ENCODE data around the gene IQGAP2.

IQGAP2 gene

DNA sequence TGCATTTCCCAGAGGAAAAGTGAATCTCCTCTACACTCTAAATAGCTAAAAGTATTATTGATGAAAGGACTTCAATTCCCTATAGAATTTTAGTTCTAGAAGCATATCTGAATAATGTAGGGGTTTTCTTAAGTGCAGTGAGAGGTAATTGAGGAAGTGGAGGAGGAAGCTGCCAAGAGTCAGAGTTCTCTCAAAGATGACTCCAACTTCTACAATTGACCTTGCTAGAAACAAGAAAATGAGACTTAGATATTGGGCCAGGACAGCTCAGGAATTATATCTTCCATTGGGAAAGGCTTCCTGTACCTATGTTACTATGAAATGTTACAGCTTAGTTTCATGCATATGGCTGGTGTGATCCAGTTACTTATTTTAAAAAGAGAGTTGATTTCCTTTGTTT lies 302.5 kb downstream of the IQGAP2 start:
- Histone ChIP-seq H3K4me3 (replicated peaks; ENCODE audit: low read depth, low read length) (no peak overlapping the region), H3K27me3 (replicated peaks; ENCODE audit: control insufficient read depth, insufficient read depth, low read length) (no peaks in the 10 kb centered on the region), H3K36me3 (ENCODE audit: control insufficient read depth, insufficient read depth, low read length) (no peaks in the 10 kb centered on the region; the same call in 1 of the 2 replicates)
- TF ChIP-seq, protein P1, sequence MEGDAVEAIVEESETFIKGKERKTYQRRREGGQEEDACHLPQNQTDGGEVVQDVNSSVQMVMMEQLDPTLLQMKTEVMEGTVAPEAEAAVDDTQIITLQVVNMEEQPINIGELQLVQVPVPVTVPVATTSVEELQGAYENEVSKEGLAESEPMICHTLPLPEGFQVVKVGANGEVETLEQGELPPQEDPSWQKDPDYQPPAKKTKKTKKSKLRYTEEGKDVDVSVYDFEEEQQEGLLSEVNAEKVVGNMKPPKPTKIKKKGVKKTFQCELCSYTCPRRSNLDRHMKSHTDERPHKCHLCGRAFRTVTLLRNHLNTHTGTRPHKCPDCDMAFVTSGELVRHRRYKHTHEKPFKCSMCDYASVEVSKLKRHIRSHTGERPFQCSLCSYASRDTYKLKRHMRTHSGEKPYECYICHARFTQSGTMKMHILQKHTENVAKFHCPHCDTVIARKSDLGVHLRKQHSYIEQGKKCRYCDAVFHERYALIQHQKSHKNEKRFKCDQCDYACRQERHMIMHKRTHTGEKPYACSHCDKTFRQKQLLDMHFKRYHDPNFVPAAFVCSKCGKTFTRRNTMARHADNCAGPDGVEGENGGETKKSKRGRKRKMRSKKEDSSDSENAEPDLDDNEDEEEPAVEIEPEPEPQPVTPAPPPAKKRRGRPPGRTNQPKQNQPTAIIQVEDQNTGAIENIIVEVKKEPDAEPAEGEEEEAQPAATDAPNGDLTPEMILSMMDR (IDR thresholded peaks at IDR 0.05; ENCODE audit: insufficient read depth, low read length, poor library complexity, severe bottlenecking), result no peak
- DNase-seq (ENCODE audit: extremely low read depth, insufficient read length), result no peak

DNA sequence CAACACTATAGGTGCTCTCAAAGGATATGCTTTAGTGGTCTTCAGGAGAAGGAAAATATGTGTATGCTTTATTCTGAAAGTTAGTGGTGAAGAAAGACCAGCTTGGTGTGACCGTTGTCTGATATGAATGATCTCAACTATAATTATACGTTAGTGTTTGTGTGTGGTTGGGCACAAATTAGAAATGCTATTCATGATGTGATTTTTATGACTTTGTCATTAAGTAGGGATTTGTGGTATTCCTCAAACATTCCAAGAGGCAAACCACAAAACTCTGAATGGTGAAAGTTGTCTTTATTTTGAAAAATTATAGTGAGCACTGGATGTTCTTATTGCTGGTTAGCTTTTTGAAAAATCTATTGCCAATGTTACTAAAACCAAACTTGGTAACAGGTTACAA lies 306.7 kb downstream of the IQGAP2 start:
- Histone ChIP-seq H3K4me3 (replicated peaks; ENCODE audit: low read depth, low read length) (no peak overlapping the region), H3K36me3 (ENCODE audit: control insufficient read depth, insufficient read depth, low read length) (no peaks in the 10 kb centered on the region; the same call in 1 of the 2 replicates), H3K27me3 (replicated peaks; ENCODE audit: control insufficient read depth, insufficient read depth, low read length) (no peaks in the 10 kb centered on the region)
- no peak for DNase-seq (ENCODE audit: extremely low read depth, insufficient read length)
- TF ChIP-seq, protein P1 (IDR thresholded peaks at IDR 0.05; ENCODE audit: insufficient read depth, low read length, poor library complexity, severe bottlenecking), result no peak

DNA sequence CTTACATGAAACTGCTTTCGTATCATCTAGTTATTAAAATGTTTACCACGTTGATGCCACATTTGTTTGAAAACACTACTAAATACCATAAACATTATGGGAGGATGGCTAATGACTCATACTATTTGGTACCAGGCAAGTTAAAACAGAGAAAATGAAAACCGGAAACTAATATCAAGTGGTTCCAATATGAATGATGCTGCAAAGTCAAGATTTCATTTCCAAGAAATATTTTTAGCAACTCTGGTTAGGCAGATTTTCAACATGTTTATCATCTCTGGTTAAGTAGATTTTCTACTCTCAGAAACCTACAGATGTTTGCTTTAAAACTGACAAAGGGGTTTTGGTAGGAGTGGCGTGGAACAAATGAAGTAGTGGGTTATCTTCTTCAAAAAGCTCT lies 307.9 kb downstream of the IQGAP2 start:
- H3K27me3 ChIP-seq (replicated peaks; ENCODE audit: control insufficient read depth, insufficient read depth, low read length), result no peaks in the 10 kb centered on the region
- peak; percentile 30 for DNase-seq (ENCODE audit: extremely low read depth, insufficient read length)
- no peak overlapping the region for H3K4me3 ChIP-seq (replicated peaks; ENCODE audit: low read depth, low read length)
- TF ChIP-seq, protein P1 (IDR thresholded peaks at IDR 0.05; ENCODE audit: insufficient read depth, low read length, poor library complexity, severe bottlenecking), result no peak
- no peaks in the 10 kb centered on the region; the same call in 1 of the 2 replicates for H3K36me3 ChIP-seq (ENCODE audit: control insufficient read depth, insufficient read depth, low read length)

DNA sequence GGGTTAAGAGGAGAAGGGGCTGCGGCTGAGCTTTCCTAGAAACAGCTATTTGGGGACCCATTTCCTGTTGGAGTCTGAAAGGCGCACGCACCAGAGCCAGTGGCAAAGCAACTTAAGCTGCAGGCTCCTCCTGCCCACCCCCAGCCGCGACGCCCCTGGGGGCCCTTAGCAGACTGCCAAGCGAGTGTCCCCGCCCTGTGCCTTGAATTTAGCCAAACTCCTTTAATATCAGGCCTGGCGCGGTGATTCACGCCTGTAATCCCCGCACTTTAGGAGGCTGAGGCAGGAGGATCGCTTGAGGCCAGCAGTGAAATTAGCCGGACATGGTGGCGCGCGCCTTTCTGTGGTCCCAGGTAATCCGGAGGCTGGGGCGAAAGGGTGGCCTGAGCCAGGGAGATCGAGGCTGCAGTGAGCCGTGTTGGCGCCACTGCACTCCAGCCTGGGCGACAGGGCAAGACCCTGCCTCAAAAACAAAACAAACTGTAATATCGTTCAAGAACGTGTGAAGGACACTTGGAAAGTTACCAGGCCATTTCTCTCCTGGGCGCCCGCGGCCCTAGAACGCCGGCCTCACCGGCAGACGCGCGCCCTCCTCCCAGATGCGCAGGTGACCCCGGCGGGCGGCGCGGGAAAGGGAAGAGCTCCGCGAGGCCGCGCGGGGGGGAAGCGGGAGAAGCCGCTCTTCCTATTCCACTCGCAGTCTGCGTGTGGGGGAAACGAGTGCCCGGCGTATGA lies 311.8 kb downstream of the IQGAP2 start:
- TF ChIP-seq, protein P1 (IDR thresholded peaks at IDR 0.05; ENCODE audit: insufficient read depth, low read length, poor library complexity, severe bottlenecking), result no peak
- Histone ChIP-seq H3K36me3 (ENCODE audit: control insufficient read depth, insufficient read depth, low read length) (no peaks in the 10 kb centered on the region), H3K27me3 (replicated peaks; ENCODE audit: control insufficient read depth, insufficient read depth, low read length) (no peaks in the 10 kb centered on the region), H3K4me3 (replicated peaks; ENCODE audit: low read depth, low read length) (peak overlapping the region; percentile 82)
- no peak for DNase-seq (ENCODE audit: extremely low read depth, insufficient read length)

DNA sequence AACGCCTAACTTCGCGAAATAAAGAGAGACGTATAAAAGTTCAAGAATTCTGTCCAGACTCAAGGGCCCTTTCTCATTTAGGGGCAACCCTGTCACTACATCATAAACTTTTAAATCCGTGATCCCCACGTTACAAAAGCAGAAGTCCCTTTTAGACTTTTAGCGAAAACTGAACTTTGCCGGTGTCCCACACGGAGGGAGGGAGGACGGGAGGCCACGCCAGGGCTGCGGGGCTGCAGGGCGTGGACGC lies 312.3 kb downstream of the IQGAP2 start:
- H3K4me3 ChIP-seq (replicated peaks; ENCODE audit: low read depth, low read length), result peak overlapping the region; percentile 82
- H3K36me3 ChIP-seq (ENCODE audit: control insufficient read depth, insufficient read depth, low read length), result no peaks in the 10 kb centered on the region
- peak; percentile 42 for DNase-seq (ENCODE audit: extremely low read depth, insufficient read length)
- TF ChIP-seq, protein P1 (IDR thresholded peaks at IDR 0.05; ENCODE audit: insufficient read depth, low read length, poor library complexity, severe bottlenecking), result no peak
- H3K27me3 ChIP-seq (replicated peaks; ENCODE audit: control insufficient read depth, insufficient read depth, low read length), result no peaks in the 10 kb centered on the region

All from GM06990 (cell line).